Measurements from ENCODE around the gene ZNF329.
"Not testable (repeated sequence)": the region's sequence is repeated elsewhere in the genome, so short reads cannot be mapped to it uniquely, and the experiment has no call there.

Gene ZNF329

DNA sequence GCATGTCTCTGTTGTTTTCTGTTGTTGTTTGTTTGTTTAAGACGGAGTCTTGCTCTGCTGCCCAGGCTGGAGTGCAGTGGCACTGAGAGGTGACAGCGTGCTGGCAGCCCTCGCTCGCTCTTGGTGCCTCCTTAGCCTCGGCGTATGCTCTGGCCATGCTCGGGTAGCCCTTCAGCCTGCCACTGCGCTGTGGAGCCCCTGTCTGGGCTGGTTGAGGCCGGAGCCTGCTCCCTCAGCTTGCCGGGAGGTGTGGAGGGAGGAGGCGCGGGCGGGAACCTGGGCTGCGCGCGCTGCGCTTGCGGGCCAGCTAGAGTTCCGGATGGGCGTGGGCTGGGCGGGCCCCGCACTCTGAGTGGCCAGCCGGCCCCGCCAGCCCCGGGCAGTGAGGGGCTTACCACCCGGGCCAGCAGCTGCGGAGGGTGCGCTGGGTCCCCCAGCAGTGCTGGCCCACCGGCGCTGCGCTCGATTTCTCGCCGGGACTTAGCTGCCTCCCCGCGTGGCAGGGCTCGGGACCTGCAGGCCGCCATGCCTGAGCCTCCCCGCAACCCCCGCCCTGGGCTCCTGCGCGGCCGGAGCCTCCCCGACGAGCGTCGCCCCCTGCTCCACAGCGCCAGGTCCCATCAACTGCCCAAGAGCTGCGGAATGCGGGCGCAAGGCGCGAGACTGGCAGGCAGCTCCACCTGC lies 6.6 kb upstream of the ZNF329 start:
- H3K36me3 ChIP-seq (ENCODE audit: control insufficient read depth in 1 of 2, insufficient read depth in 2 of 2, low read length in 2 of 2), result no peaks in the 10 kb centered on the region
- H3K9me3 ChIP-seq (ENCODE audit: control insufficient read depth in 1 of 2, low read length in 2 of 2), result peaks cover 13 to 14% of the 10 kb centered on the region in 2 donors
- H3K4me1 ChIP-seq (ENCODE audit: control insufficient read depth in 1 of 2, insufficient read depth in 2 of 2, low read length in 2 of 2), result peaks cover 4 to 7% of the 10 kb centered on the region in 2 donors
- H3K9ac ChIP-seq (ENCODE audit: low read depth in 1 of 2, low read length in 2 of 2), result no peak overlapping the region
- no peak overlapping the region for H3K4me3 ChIP-seq (ENCODE audit: low read depth in 1 of 2, low read length in 2 of 2)
- H3K27me3 ChIP-seq (ENCODE audit: control insufficient read depth in 1 of 2, insufficient read depth in 2 of 2, low read length in 2 of 2), result no peaks in the 10 kb centered on the region
- H3K27ac ChIP-seq (ENCODE audit: low read depth, low read length), result no peak overlapping the region

DNA sequence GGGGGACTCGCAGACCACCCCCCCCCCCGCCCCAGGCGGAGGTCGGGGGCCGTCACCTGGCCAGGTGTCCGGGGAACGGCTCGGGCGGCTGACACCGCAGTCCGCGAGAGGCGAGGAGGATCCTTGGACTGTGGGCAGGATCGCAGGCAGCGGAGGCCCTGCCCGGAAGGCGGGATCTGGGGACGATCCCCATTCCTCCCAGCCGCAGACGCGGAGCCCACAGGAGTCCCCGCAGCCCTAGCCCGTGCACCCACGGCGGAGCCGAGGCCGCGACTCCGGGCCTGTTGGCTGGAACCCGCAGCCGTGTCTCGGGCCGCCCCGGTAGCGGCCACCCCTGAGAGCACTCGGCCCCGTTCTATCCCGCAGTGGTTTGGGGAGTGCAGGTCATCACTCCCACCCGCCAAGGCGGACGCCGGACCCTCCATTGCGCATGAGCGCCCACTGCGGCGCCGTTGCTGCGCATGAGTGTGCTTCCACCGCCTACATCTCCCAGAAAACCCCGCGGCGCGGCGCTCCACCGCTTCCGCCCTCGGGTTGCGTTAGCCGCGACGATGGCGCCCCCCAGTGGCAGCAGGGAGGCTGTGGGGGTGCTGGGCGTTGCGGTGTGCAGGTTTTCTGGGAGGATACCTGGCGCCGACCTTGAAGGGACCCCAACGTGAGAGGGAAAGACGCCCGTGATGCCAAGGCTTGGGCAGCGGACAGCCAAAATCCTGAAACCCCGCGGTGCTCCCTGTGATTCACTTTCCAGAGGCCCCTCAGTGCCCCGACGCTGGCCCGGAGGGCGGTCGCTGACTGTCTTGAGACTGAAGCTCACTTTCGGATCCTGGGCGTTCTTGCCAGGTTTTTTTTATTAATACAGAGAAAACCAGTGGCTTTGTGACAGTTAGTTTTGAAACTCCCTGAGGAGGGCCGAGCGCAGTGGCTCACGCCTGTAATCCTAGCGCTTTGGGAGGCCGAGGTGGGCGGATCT lies 4.4 kb upstream of the ZNF329 start:
- H3K36me3 ChIP-seq (ENCODE audit: control insufficient read depth in 1 of 2, insufficient read depth in 2 of 2, low read length in 2 of 2), result no peaks in the 10 kb centered on the region
- peak overlapping the region; percentile 74 to 83 for H3K9ac ChIP-seq (ENCODE audit: low read depth in 1 of 2, low read length in 2 of 2)
- H3K4me3 ChIP-seq (ENCODE audit: low read depth in 1 of 2, low read length in 2 of 2), result peak overlapping the region; percentile 85 to 89
- H3K27ac ChIP-seq (ENCODE audit: low read depth, low read length), result peak overlapping the region; percentile 80
- H3K9me3 ChIP-seq (ENCODE audit: control insufficient read depth in 1 of 2, low read length in 2 of 2), result peaks cover 7% of the 10 kb centered on the region in 2 donors
- no peaks in the 10 kb centered on the region for H3K27me3 ChIP-seq (ENCODE audit: control insufficient read depth in 1 of 2, insufficient read depth in 2 of 2, low read length in 2 of 2)
- H3K4me1 ChIP-seq (ENCODE audit: control insufficient read depth in 1 of 2, insufficient read depth in 2 of 2, low read length in 2 of 2), result peaks cover 6 to 11% of the 10 kb centered on the region in 2 donors

DNA sequence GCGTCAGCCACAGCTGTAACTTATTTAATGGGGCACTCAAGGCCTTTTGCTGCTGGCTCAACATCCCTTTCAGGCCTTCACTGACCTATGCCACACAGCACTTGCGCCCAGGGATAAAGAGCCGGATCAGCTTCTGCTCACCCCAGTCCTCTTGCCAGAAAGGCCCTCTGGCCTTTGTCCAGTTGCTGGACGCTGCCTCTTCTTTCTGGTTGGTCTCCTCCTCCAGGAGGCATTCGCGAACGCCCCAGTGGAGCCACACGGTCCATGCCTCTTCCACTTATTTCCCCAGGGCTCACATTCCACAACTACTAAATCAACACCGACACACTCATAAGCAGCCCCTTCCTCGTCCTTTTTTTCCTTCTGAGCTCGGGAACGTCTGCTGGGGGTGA lies 3.7 kb upstream of the ZNF329 start:
- H3K27me3 ChIP-seq (ENCODE audit: control insufficient read depth in 1 of 2, insufficient read depth in 2 of 2, low read length in 2 of 2), result no peaks in the 10 kb centered on the region
- peak overlapping the region; percentile 80 for H3K27ac ChIP-seq (ENCODE audit: low read depth, low read length)
- H3K4me3 ChIP-seq (ENCODE audit: low read depth in 1 of 2, low read length in 2 of 2), result peak overlapping the region; percentile 85 to 89
- peaks cover 10 to 15% of the 10 kb centered on the region in 2 donors for H3K4me1 ChIP-seq (ENCODE audit: control insufficient read depth in 1 of 2, insufficient read depth in 2 of 2, low read length in 2 of 2)
- peak overlapping the region; percentile 74 to 83 for H3K9ac ChIP-seq (ENCODE audit: low read depth in 1 of 2, low read length in 2 of 2)
- H3K9me3 ChIP-seq (ENCODE audit: control insufficient read depth in 1 of 2, low read length in 2 of 2), result peaks cover 7% of the 10 kb centered on the region in 2 donors
- H3K36me3 ChIP-seq (ENCODE audit: control insufficient read depth in 1 of 2, insufficient read depth in 2 of 2, low read length in 2 of 2), result no peaks in the 10 kb centered on the region

DNA sequence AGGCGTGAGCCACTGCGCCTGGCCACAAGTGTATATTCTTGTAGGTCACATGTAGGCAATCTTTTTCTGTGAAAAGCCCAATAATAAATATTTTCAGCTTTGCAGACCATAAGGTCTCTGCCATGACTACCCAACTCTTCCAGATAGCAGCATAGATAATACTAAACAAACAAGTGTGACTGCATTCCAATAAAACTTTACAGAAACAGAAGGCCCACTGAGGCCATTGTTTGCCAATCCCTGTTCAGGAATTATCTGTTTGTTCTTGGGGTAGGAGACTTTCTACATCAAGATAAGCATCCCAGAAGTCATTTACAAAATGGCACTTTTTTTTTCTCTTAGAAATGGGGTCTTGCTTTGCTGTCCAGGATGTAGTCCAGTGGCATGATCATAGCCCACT lies 2.8 kb upstream of the ZNF329 start:
- Histone ChIP-seq H3K4me3 (ENCODE audit: low read depth in 1 of 2, low read length in 2 of 2) (peak overlapping the region in 1 of 2 donors; percentile 89), H3K9me3 (ENCODE audit: control insufficient read depth in 1 of 2, low read length in 2 of 2) (peaks cover 12 to 14% of the 10 kb centered on the region in 2 donors), H3K27me3 (ENCODE audit: control insufficient read depth in 1 of 2, insufficient read depth in 2 of 2, low read length in 2 of 2) (no peaks in the 10 kb centered on the region), H3K36me3 (ENCODE audit: control insufficient read depth in 1 of 2, insufficient read depth in 2 of 2, low read length in 2 of 2) (no peaks in the 10 kb centered on the region), H3K4me1 (ENCODE audit: control insufficient read depth in 1 of 2, insufficient read depth in 2 of 2, low read length in 2 of 2) (peaks cover 10 to 15% of the 10 kb centered on the region in 2 donors), H3K27ac (ENCODE audit: low read depth, low read length) (no peak overlapping the region), H3K9ac (ENCODE audit: low read depth in 1 of 2, low read length in 2 of 2) (no peak overlapping the region)

DNA sequence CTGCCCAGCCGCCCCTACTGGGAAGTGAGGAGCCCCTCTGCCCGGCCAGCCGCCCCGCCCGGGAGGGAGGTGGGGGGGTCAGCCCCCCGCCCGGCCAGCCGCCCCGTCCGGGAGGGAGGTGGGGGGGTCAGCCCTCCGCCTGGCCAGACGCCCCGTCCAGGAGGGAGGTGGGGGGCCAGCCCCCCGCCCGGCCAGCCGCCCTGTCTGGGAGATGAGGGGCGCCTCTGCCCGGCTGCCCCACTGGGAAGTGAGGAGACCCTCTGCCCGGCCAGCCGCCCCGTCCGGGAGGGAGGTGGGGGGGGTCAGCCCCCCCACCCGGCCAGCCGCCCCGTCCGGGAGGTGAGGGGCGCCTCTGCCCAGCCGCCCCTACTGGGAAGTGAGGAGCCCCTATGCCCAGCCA lies 3.1 kb downstream of the ZNF329 start:
- H3K9me3 ChIP-seq (ENCODE audit: control insufficient read depth in 1 of 2, low read length in 2 of 2), result peaks cover 26 to 30% of the 10 kb centered on the region in 2 donors
- not testable (repeated sequence) for H3K4me1 ChIP-seq (ENCODE audit: control insufficient read depth in 1 of 2, insufficient read depth in 2 of 2, low read length in 2 of 2); H3K36me3 ChIP-seq (ENCODE audit: control insufficient read depth in 1 of 2, insufficient read depth in 2 of 2, low read length in 2 of 2); H3K27ac ChIP-seq (ENCODE audit: low read depth, low read length); H3K9ac ChIP-seq (ENCODE audit: low read depth in 1 of 2, low read length in 2 of 2); H3K4me3 ChIP-seq (ENCODE audit: low read depth in 1 of 2, low read length in 2 of 2); H3K27me3 ChIP-seq (ENCODE audit: control insufficient read depth in 1 of 2, insufficient read depth in 2 of 2, low read length in 2 of 2)

DNA sequence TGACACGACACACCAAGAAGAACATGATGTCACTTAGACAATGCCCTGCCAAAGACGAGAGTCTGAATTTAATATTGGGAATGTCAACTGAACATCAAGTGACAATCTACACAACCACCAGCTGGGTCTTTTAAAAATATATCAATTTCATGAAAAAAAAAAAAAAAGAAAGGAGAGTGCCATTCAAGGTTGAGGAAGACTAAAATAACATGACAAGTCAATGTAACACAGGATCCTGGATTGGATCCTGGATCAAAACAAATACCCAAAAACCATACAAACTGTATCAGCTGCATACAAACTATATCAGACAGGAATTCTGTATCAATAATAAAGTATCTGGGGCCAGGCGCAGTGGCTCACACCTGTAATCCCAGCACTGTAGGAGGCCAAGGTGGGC lies 4.7 kb downstream of the ZNF329 start:
- no peaks in the 10 kb centered on the region for H3K27me3 ChIP-seq (ENCODE audit: control insufficient read depth in 1 of 2, insufficient read depth in 2 of 2, low read length in 2 of 2)
- peaks cover 9 to 17% of the 10 kb centered on the region in 2 donors for H3K36me3 ChIP-seq (ENCODE audit: control insufficient read depth in 1 of 2, insufficient read depth in 2 of 2, low read length in 2 of 2)
- H3K9ac ChIP-seq (ENCODE audit: low read depth in 1 of 2, low read length in 2 of 2), result no peak overlapping the region
- H3K27ac ChIP-seq (ENCODE audit: low read depth, low read length), result no peak overlapping the region
- H3K4me3 ChIP-seq (ENCODE audit: low read depth in 1 of 2, low read length in 2 of 2), result no peak overlapping the region
- H3K9me3 ChIP-seq (ENCODE audit: control insufficient read depth in 1 of 2, low read length in 2 of 2), result peaks cover 35 to 37% of the 10 kb centered on the region in 2 donors
- peaks cover 7 to 8% of the 10 kb centered on the region in 2 donors for H3K4me1 ChIP-seq (ENCODE audit: control insufficient read depth in 1 of 2, insufficient read depth in 2 of 2, low read length in 2 of 2)

DNA sequence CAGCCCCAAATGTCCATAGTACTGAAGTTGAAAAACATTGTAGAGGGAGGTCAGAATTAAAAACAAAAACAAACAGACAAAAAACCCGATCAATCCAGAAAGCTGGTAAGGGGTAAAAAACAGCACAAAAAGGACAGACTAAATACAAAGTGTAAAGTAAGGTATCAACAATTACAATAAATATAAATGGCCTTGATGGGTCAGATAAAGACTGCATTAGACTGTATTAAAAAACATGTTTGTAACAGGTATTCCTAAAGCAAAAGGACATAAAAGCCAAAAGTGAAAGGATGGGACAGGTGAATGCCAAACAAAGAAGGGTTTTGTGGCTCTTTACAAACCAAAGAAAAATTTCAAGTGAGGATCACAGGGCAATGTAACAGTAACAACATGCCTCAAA lies 16.3 kb downstream of the ZNF329 start:
- H3K4me1 ChIP-seq (ENCODE audit: control insufficient read depth in 1 of 2, insufficient read depth in 2 of 2, low read length in 2 of 2), result no peaks in the 10 kb centered on the region
- no peaks in the 10 kb centered on the region for H3K27me3 ChIP-seq (ENCODE audit: control insufficient read depth in 1 of 2, insufficient read depth in 2 of 2, low read length in 2 of 2)
- peaks cover 76 to 90% of the 10 kb centered on the region in 2 donors for H3K9me3 ChIP-seq (ENCODE audit: control insufficient read depth in 1 of 2, low read length in 2 of 2)
- H3K36me3 ChIP-seq (ENCODE audit: control insufficient read depth in 1 of 2, insufficient read depth in 2 of 2, low read length in 2 of 2), result peaks cover 43 to 75% of the 10 kb centered on the region in 2 donors
- peak overlapping the region; percentile 15 to 21 for H3K4me3 ChIP-seq (ENCODE audit: low read depth in 1 of 2, low read length in 2 of 2)
- no peak overlapping the region for H3K27ac ChIP-seq (ENCODE audit: low read depth, low read length)
- H3K9ac ChIP-seq (ENCODE audit: low read depth in 1 of 2, low read length in 2 of 2), result no peak overlapping the region

DNA sequence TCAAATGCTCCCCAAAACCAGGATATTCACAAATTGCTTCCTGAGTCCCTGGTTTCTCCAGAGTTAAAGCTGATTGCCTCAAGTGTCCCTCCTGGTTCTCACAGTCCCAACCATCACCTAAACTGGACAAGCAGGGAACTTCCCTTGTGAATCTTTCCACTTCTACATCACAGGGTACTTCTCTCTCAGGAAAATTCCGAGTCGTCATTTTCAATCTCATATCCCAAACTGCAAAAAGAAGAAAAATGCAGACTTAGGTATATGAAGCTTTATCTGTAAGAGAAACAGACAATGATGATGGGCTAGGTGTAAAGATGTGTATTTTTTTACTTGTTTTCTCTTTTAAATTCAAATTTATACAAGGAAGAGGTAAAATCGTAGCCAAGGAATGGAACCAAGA lies 21.3 kb downstream of the ZNF329 start:
- H3K9me3 ChIP-seq (ENCODE audit: control insufficient read depth in 1 of 2, low read length in 2 of 2), result peaks cover 83 to 96% of the 10 kb centered on the region in 2 donors
- H3K36me3 ChIP-seq (ENCODE audit: control insufficient read depth in 1 of 2, insufficient read depth in 2 of 2, low read length in 2 of 2), result peaks cover 54 to 59% of the 10 kb centered on the region in 2 donors
- H3K9ac ChIP-seq (ENCODE audit: low read depth in 1 of 2, low read length in 2 of 2), result no peak overlapping the region
- H3K27ac ChIP-seq (ENCODE audit: low read depth, low read length), result no peak overlapping the region
- H3K27me3 ChIP-seq (ENCODE audit: control insufficient read depth in 1 of 2, insufficient read depth in 2 of 2, low read length in 2 of 2), result no peaks in the 10 kb centered on the region
- H3K4me1 ChIP-seq (ENCODE audit: control insufficient read depth in 1 of 2, insufficient read depth in 2 of 2, low read length in 2 of 2), result no peaks in the 10 kb centered on the region
- peak overlapping the region; percentile 48 to 57 for H3K4me3 ChIP-seq (ENCODE audit: low read depth in 1 of 2, low read length in 2 of 2)

DNA sequence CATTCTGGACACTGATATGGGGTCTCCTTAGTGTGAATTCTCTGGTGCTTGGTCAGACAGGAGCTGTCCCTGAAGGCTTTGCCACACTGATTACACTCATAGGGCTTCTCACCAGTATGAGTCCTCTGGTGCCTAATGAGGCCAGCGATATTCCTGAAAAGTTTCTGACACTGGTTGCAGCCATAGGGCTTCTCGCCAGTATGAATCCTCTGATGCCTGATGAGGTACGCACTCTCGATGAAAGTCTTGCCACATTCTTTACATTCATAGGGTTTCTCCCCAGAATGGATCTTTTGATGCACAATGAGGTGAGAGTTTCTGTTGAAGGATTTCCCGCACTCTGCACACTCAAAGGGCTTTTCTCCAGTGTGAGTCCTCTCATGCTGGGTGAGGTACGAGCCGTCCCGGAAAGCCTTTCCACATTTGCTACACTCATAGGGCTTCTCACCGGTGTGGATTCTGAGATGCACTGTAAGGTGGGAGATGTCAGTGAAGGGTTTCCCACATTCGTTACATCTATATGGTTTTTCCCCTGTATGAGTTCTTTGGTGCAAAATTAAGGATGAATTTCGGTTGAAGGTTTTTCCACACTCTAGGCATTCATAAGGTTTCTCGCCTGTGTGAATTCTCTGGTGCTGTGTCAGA lies 22.4 kb downstream of the ZNF329 start:
- Histone ChIP-seq H3K27me3 (ENCODE audit: control insufficient read depth in 1 of 2, insufficient read depth in 2 of 2, low read length in 2 of 2) (no peaks in the 10 kb centered on the region), H3K27ac (ENCODE audit: low read depth, low read length) (no peak overlapping the region), H3K4me1 (ENCODE audit: control insufficient read depth in 1 of 2, insufficient read depth in 2 of 2, low read length in 2 of 2) (no peaks in the 10 kb centered on the region), H3K9me3 (ENCODE audit: control insufficient read depth in 1 of 2, low read length in 2 of 2) (peaks cover 86 to 96% of the 10 kb centered on the region in 2 donors), H3K36me3 (ENCODE audit: control insufficient read depth in 1 of 2, insufficient read depth in 2 of 2, low read length in 2 of 2) (peaks cover 43 to 51% of the 10 kb centered on the region in 2 donors), H3K4me3 (ENCODE audit: low read depth in 1 of 2, low read length in 2 of 2) (peak overlapping the region; percentile 48 to 57), H3K9ac (ENCODE audit: low read depth in 1 of 2, low read length in 2 of 2) (no peak overlapping the region)
